Measurements from ENCODE around the gene TMEM191B.
"Not testable (repeated sequence)": the region's sequence is repeated elsewhere in the genome, so short reads cannot be mapped to it uniquely, and the experiment has no call there.

Gene TMEM191B

DNA sequence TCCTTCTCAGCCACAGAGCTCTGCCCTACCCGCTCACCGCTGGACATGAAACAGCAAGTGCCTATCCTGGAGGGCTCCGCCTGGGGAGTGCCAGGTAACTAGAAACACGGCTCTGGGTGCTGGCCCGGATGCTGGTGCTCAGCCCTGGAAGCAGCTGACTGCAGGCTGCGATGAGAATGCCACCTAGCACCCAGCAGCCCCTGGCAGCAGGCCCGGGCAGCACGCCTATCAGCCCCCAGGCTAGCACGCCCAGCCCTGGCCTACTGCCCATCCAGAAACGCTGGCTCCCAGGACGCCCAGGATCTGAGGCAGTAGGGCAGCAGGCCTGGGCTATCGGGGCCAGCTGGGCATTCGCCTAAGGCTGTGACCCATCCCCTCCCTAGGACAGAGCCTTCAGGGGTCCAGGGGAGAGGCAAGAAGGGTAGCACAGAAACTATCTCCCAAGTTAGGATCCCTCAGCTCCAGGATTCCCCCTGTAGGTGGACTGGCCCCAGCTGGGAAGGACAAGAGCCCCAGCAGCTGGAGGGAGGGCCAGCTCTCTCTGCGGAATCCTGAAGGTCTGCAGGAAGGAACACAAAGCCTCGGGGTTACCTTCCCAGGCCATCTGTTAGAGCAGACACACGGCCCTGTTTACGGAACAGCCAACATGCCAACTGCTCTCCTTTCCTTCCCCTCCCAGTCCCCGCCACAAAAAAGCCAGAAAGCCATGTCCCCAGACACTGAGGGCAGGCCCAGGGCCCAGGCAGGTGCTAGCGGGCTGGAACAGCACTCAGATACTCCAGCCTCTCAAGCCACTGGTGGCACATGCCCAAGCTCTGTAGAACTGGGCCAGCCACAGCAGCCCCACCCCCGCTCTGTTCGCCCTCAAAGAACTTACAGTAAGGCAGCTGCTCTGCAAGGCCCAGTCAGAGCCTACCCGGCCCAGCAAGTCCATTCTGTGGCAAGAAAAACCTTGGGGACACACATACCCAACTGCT lies 27.0 kb downstream of the TMEM191B start:
- in situ Hi-C loops (cut with MboI; ENCODE audit: low sequenced_read_pairs): not testable (repeated sequence)

DNA sequence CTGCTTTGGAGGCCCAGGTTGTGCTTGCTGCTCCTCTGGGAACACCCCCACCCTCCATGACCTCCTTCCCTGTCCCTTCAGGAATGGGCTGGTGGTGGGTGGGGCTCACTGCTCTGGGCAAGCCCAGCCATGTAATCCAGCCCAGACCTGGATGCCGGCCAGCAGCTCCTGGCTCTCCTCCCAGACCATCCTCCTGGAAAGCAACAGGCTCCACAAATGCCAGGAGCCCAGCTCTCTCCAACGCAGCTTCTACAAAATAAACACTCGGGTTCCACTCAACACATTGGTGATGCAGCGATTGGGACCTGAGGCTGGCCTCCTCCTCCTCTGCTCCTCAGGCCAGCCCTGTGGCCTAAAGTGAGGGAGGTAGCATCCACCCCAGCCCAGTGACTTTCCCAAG lies 30.9 kb downstream of the TMEM191B start:
- in situ Hi-C loops (cut with MboI; ENCODE audit: low sequenced_read_pairs): not testable (repeated sequence)

DNA sequence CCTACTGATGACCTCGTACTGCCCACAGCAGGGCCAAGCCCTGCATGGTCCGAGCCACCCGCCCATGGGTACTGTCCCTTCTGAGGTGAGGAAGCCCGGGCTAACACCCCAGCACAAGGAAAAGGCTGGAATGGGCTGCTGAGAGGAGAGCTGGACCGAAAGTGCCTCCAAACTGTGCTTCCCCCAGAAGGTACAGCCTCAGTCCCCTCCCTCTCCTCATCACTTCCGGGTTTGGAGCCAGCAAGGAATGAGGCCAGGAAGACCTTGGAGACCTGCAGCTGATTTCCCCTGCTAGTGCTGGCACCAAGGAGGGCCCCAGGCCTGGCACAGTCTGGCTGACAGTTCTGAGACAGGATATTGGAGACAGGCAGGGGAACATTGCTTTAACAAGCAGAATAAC lies 31.3 kb downstream of the TMEM191B start:
- in situ Hi-C loops (cut with MboI; ENCODE audit: low sequenced_read_pairs): not testable (repeated sequence)

DNA sequence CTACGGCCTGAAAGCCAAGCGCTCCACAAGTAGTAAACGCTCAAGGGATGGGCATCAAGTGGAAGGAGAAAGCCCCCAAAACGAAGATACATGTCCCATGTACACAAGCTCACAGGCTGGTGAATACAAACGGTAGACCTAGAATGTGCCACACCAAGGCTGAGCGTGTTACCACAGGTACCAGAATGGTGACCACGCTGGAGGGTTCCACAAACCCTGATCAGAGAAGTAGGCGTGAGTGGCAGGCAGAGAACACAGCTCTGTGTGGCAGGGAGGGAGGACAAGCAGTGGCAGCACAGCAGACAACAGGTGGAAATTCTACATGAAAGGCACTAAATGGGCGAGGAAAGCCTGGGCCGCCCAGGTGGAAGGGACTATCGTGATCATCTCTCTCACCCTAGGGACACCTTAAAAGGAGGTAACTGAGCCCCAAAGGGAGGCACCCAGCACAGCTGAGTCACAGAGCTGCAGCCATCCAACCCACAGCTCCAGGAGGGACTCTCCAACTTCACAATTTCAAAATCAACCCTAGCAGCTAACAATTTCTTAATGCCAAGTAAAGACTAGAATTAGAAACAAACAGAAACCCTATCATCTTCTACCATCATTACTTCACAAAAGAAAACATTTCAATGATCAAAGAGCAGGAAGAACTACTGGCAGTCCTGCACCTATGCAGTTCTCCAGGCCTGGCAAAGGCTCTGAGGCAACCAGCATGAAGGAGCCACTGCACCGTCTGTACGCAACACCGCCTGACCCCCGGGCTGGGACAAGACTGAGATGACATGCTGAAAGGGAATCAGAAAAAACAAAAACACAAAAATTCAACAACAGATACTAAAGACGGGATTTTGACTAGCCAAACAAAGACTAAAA lies 32.7 kb downstream of the TMEM191B start:
- in situ Hi-C loops (cut with MboI; ENCODE audit: low sequenced_read_pairs): not testable (repeated sequence)

DNA sequence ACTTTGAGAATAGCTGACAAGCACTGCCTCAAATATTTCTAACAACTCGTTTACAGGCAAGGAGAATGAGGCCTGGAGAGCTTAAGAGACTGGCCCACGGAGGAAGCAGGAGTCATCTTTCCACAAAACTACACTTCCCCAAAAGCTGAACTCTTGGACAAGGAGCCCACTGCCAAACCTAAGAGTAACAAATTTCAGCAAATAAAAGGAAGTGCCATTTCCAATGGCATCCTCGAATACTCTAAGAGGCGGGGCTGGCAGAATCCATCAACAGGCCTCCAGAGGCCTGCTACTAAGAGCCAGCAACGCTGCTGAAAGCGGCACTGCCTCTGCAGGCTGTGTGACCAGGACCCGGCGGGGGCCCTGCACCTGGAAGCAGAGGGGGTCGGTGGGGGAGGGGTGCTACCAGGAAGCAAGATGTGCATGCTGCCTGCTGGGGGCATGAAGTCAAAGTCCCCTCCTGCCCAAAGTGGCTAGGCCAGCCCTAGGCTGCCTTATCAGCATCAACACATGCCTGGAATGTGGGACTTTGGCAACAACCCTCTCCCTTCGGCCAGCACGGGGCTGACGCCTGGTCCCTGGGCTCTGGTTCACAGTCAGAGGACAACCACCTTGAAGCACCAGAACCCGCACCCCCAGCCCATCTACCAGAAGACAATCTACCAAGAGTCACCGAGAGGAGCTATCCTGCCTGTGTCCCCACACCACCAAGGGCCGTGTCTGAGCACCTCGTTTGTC lies 43.1 kb downstream of the TMEM191B start:
- in situ Hi-C loops (cut with MboI; ENCODE audit: low sequenced_read_pairs): not testable (repeated sequence)

DNA sequence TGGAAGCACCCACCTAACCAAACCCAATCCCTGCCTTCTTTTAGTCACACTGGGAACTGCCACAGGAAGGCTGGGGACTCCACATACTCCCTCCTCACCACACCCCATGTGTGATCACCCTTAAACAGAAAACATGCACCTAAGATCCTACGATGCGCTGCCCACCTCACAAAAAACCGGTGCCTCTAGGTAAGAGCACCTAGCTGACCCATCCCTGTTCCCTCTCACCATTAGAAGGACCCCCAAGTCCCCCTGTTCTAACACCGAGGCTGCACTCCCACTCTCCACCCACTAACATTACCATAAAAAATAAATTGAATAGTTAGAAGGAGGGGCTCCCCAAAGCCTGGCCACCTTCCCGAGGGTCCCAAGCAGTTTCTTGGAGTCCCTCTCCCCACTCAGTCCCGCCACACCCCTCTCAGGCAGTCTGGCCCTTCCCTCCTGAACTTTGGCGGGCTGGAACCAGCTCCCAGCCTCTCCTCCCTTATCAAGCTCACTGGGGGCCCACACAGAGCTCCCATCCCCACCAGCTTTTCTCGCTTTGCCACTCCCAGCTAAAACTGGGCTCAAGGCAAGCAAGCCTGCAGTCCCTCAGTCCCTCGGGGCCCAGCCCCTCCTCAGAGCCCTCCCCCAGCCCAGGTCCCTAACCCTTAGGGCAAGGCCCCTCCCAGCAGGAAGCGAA lies 46.0 kb downstream of the TMEM191B start:
- in situ Hi-C loops (cut with MboI; ENCODE audit: low sequenced_read_pairs): not testable (repeated sequence)

DNA sequence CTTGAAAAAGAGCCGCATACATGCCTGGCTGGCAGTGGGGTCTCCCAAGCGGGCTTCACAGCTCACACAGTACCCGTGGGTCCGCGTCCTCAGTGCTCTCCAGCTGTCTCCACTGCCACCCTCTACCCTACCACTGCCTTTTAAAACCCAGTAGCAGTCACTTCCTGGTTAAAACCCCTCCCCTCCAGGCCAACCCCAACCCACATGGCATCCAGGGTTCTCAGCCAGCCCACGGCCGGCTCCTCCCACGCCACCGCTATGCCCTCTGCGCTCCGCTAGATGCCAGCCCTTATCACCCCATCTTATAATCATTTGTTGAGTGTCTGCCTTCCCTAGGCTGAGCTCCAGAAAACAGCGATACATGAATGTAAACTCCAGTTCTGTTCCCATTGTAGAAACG lies 47.0 kb downstream of the TMEM191B start:
- in situ Hi-C loops (cut with MboI; ENCODE audit: low sequenced_read_pairs): not testable (repeated sequence)

DNA sequence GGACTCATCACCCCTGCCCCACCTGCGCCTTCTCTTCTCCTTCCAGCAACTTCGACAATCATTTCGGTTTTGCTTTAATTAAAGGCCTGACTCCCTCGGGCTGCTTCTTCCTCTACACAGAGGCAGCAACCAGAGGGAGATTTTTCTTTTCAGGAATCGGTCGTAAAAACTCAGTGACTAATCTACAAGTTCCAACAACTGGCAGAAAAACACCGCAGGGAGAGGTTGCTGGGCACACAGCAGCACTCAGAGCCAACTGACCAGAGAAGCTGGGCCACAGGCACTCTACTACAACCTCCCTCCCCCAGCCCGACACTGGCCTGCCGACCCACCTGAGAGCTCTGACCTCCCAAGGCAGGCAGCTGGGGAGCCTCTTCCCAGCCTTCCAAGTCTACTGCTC lies 48.1 kb downstream of the TMEM191B start:
- in situ Hi-C loops (cut with MboI; ENCODE audit: low sequenced_read_pairs): not testable (repeated sequence)

DNA sequence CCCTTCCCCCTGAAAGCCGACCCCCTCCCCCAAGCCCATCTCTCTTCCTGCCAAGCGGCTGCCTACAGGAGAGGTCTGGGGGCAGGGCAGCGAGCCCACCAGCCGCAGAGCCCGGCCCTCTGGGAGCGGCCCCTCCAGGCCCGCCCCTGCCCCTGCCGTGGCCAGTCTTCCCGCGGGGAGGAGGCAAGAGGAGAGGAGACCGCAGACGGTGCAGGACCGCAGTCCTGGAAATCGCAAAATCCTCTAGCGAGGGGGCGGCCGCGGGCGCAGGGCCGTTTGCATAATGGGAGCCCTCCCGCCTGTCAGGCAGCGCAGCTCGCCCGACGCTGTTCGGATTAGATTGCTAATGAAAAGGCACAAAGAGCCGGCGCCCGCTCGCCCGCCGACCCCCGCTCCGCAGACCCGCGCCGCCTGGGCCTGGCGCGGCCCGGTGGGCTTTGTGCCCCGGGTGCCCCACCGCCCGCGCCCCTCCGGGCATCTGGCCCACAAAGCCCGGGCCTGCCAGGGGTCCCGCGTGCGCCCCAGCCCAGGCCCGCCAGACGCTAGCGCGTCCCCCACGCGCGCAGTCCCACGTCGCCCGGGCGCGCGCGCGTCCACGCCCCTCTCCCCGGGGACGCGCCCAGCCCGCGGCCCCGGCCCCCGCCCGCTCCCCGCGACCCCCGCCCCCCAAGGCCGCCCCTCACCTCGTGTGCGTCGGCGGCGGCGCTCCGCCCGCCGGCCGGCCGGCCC lies 49.7 kb downstream of the TMEM191B start:
- in situ Hi-C loops (cut with MboI; ENCODE audit: low sequenced_read_pairs): not testable (repeated sequence)

DNA sequence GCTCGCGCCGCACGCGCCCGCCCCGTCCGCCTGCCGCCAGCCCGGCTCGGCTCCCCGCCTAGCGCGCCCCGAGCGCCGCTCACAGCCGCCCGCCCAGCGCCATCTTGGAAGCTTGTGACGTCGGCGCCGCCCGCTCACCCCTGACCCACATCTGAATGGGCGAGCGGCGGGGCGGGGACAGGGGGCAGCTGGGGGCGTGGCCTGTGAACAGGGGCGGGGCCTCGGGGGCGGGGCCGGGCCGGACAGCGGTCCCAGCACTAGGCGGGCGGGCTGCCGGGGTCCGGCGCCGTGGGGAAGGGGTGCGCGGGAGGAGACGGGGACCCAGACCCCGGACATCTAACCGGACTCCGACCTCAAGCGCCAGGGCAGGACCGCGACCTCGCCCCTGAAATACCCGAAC lies 50.2 kb downstream of the TMEM191B start:
- in situ Hi-C loops (cut with MboI; ENCODE audit: low sequenced_read_pairs): not testable (repeated sequence)
